Sigmoid colon (tissue), 4 donors: ENCODE measurements around the gene LMF1.

Experiments used
- CTCF ChIP-seq, 4 experiments: fragments of 450-650 bp in 3 of 4; fragments of 200-600 bp in 1 of 4; IDR thresholded peaks; one replicate each; pipeline ENCODE4 v1.5.1; 2016 to 2019; ENCODE audit warnings: antibody characterized with exemption in 4 of 4, mild to moderate bottlenecking in 3 of 4, moderate library complexity in 2 of 4
- POLR2A ChIP-seq, 2 donors: fragments of 450-650 bp; IDR thresholded peaks; one replicate each; pipeline ENCODE4 v1.6.1; 2016; ENCODE audit warnings: antibody characterized with exemption in 2 of 2, mild to moderate bottlenecking in 2 of 2, moderate library complexity in 2 of 2
- POLR2AphosphoS5 ChIP-seq, 4 donors: sonication (generic); formaldehyde crosslinking; IDR thresholded peaks; one replicate each; pipeline ENCODE4 v1.6.1; 2017; ENCODE audit warnings: antibody characterized with exemption in 4 of 4

DNA sequence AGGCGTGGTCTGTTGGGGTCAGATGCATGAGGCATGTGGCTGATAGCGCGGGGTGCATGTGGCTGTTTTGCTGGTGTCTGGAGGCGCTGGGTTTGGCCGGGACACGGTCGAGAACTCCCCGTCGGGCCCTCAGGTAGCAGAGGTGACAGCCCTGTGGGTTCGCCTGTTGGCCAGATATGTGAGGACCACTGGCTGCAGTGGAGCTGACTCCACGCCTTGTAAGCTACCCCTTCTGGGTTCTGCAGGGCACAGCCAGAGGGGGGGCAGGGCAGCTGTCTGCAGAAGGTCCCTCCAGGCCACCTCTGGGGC lies 49.3 kb upstream of the LMF1 start:
- TF ChIP-seq CTCF (IDR thresholded peaks at IDR 0.05), result no peak
- no peak for TF ChIP-seq POLR2AphosphoS5 (IDR thresholded peaks at IDR 0.05)
- TF ChIP-seq POLR2A (IDR thresholded peaks at IDR 0.05), result no peak
